ENCODE data around the gene KLHL3.

Gene KLHL3

GRCh38 chr5:137636099-137636498 lies 99.8 kb downstream of the KLHL3 start:
- in situ Hi-C loops (cut with MboI; ENCODE audit: low sequenced_read_pairs): no loop called here

GRCh38 chr5:137635521-137635921 lies 100.4 kb downstream of the KLHL3 start:
- in situ Hi-C loops (cut with MboI; ENCODE audit: low sequenced_read_pairs): no loop called here

GRCh38 chr5:137633896-137634295 lies 102.0 kb downstream of the KLHL3 start:
- in situ Hi-C loops (cut with MboI; ENCODE audit: low sequenced_read_pairs): no loop called here

- in situ Hi-C loops (cut with MboI; ENCODE audit: low sequenced_read_pairs): no loop called here
These were observed 103.2 kb downstream of the KLHL3 start for GRCh38 chr5:137632716-137633115.

- in situ Hi-C loops (cut with MboI; ENCODE audit: low sequenced_read_pairs): no loop called here
These were observed 104.4 kb downstream of the KLHL3 start for GRCh38 chr5:137631453-137631852.

- in situ Hi-C loops (cut with MboI; ENCODE audit: low sequenced_read_pairs): no loop called here
These were observed 104.9 kb downstream of the KLHL3 start for GRCh38 chr5:137630972-137631370.

GRCh38 chr5:137630216-137630971 lies 105.5 kb downstream of the KLHL3 start:
- in situ Hi-C loops (cut with MboI; ENCODE audit: low sequenced_read_pairs): no loop called here

- in situ Hi-C loops (cut with MboI; ENCODE audit: low sequenced_read_pairs): no loop called here
These were observed 106.2 kb downstream of the KLHL3 start for GRCh38 chr5:137629646-137630045.

- in situ Hi-C loops (cut with MboI; ENCODE audit: low sequenced_read_pairs): no loop called here
These were observed 108.2 kb downstream of the KLHL3 start for GRCh38 chr5:137627706-137628105.

GRCh38 chr5:137627293-137627692 lies 108.6 kb downstream of the KLHL3 start:
- in situ Hi-C loops (cut with MboI; ENCODE audit: low sequenced_read_pairs): no loop called here

- in situ Hi-C loops (cut with MboI; ENCODE audit: low sequenced_read_pairs): no loop called here
These were observed 111.0 kb downstream of the KLHL3 start for GRCh38 chr5:137624786-137625349.

GRCh38 chr5:137622850-137623249 lies 113.0 kb downstream of the KLHL3 start:
- in situ Hi-C loops (cut with MboI; ENCODE audit: low sequenced_read_pairs): no loop called here

GRCh38 chr5:137621861-137622823 lies 113.7 kb downstream of the KLHL3 start:
- in situ Hi-C loops (cut with MboI; ENCODE audit: low sequenced_read_pairs): no loop called here

GRCh38 chr5:137621306-137621705 lies 114.6 kb downstream of the KLHL3 start:
- in situ Hi-C loops (cut with MboI; ENCODE audit: low sequenced_read_pairs): no loop called here

GRCh38 chr5:137619191-137619870 lies 116.6 kb downstream of the KLHL3 start:
- in situ Hi-C loops (cut with MboI; ENCODE audit: low sequenced_read_pairs): no loop called here

- in situ Hi-C loops (cut with MboI; ENCODE audit: low sequenced_read_pairs): no loop called here
These were observed 117.4 kb downstream of the KLHL3 start for GRCh38 chr5:137618476-137618875.

- in situ Hi-C loops (cut with MboI; ENCODE audit: low sequenced_read_pairs): no loop called here
These were observed 118.2 kb downstream of the KLHL3 start for GRCh38 chr5:137617528-137618205.

GRCh38 chr5:137616046-137616445 lies 119.8 kb downstream of the KLHL3 start:
- in situ Hi-C loops (cut with MboI; ENCODE audit: low sequenced_read_pairs): no loop called here

GRCh38 chr5:137615171-137615775 lies 120.6 kb downstream of the KLHL3 start:
- in situ Hi-C loops (cut with MboI; ENCODE audit: low sequenced_read_pairs): no loop called here

All from HL-60/S4 treated with retinoic acid at 250 ng/mL for 4 days and 3 days (cell line).